OCI-LY7 (cell line): ENCODE measurements around the gene ADARB2.

ENCODE experiments used
- EZH2phosphoT487 ChIP-seq: fragments of 200-600 bp; sonication (generic); IDR thresholded peaks from 2 replicates; pipeline ENCODE4 v1.6.1; 2018; ENCODE audit warnings: low read depth, borderline replicate concordance, mild to moderate bottlenecking, mixed run types, antibody characterized with exemption, low read length, moderate library complexity, mixed read lengths
- TF ChIP-seq, protein P1 (sequence below): fragments of 200-600 bp; sonication (generic); conservative IDR thresholded peaks from 2 replicates; pipeline ENCODE4 v1.5.1; 2014; ENCODE audit warnings: mild to moderate bottlenecking, antibody characterized with exemption, low read length, moderate library complexity, mixed read lengths

DNA sequence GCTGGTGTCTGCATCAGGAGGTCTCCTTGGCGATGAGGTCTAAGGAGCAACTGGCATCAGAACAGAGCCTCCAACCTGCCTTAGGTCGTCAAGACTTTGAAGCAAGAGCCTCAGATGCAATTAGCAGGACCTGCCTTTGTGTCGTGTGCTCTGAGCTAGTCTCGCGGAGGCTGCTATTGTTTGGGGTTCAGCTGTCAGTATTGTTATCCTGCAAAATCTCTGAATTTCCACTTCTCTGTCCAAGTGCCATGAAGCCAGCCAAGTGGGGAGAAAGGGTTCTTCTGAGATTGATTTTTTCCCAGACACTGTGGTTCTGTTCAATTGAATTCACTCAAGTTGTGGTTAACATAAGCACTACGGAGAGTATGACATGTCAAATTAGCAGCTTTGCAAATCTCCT is 78.7 kb downstream of the ADARB2 start:
- TF ChIP-seq, protein P1, sequence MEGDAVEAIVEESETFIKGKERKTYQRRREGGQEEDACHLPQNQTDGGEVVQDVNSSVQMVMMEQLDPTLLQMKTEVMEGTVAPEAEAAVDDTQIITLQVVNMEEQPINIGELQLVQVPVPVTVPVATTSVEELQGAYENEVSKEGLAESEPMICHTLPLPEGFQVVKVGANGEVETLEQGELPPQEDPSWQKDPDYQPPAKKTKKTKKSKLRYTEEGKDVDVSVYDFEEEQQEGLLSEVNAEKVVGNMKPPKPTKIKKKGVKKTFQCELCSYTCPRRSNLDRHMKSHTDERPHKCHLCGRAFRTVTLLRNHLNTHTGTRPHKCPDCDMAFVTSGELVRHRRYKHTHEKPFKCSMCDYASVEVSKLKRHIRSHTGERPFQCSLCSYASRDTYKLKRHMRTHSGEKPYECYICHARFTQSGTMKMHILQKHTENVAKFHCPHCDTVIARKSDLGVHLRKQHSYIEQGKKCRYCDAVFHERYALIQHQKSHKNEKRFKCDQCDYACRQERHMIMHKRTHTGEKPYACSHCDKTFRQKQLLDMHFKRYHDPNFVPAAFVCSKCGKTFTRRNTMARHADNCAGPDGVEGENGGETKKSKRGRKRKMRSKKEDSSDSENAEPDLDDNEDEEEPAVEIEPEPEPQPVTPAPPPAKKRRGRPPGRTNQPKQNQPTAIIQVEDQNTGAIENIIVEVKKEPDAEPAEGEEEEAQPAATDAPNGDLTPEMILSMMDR: no peak
- TF ChIP-seq EZH2phosphoT487: no peak
